ENCODE data around the gene IQCM. TPM values are rescaled to one million over a fixed set of nuclear protein-coding genes. Genes with fewer than 3 reads are reported as not detected.

Gene IQCM
- polyA plus RNA-seq, 10 donors = not detected

- DNase-seq = no peak
These were observed 509.1 kb downstream of the IQCM start for GRCh38 chr4:149306537-149306936.
